SK-N-SH (cell line): ENCODE data around the gene AMZ1.

ENCODE experiments used
- CTCF ChIP-seq: fragments of 200-600 bp; sonication (generic); IDR thresholded peaks from 2 replicates; pipeline ENCODE4 v1.6.1; 2017; ENCODE audit warnings: antibody characterized with exemption, mild to moderate bottlenecking, moderate library complexity
- EP300 ChIP-seq, 2 experiments: IDR thresholded peaks; 2 replicates each; pipeline versions ENCODE4 v1.4.0 to v1.6.1; 2012; ENCODE audit warnings: borderline replicate concordance in 1 of 2, low read depth in 1 of 2, low read length in 1 of 2
- EZH2phosphoT487 ChIP-seq: fragments of 200-600 bp; sonication (generic); IDR thresholded peaks from 2 replicates; pipeline ENCODE4 v1.6.1; 2017; ENCODE audit warnings: low read depth, mixed run types, mild to moderate bottlenecking, antibody characterized with exemption, moderate library complexity, borderline replicate concordance
- IRF3 ChIP-seq: fragments of 150-350 bp; IDR thresholded peaks from 2 replicates; pipeline ENCODE4 v1.6.1; 2016; ENCODE audit warnings: mild to moderate bottlenecking, low read depth, low read length
- MAX ChIP-seq: IDR thresholded peaks from 2 replicates; pipeline ENCODE4 v1.4.0; 2012; ENCODE audit warnings: low read depth
- POLR2AphosphoS5 ChIP-seq: IDR thresholded peaks from 2 replicates; pipeline ENCODE4 v1.6.1; 2012; ENCODE audit warnings: low read depth, low read length

GRCh38 chr7:2719007-2719406 is 31.0 kb downstream of the AMZ1 start:
- TF ChIP-seq EZH2phosphoT487 (no peak), MAX (no peak), EP300 (IDR thresholded peaks at IDR 0.05; ENCODE audit: borderline replicate concordance in 1 of 2, low read depth in 1 of 2, low read length in 1 of 2) (no peak), IRF3 (no peak), CTCF (peak; percentile 66), POLR2AphosphoS5 (no peak)
